ENCODE results near the gene CCDC106.

The CCDC106 gene

DNA sequence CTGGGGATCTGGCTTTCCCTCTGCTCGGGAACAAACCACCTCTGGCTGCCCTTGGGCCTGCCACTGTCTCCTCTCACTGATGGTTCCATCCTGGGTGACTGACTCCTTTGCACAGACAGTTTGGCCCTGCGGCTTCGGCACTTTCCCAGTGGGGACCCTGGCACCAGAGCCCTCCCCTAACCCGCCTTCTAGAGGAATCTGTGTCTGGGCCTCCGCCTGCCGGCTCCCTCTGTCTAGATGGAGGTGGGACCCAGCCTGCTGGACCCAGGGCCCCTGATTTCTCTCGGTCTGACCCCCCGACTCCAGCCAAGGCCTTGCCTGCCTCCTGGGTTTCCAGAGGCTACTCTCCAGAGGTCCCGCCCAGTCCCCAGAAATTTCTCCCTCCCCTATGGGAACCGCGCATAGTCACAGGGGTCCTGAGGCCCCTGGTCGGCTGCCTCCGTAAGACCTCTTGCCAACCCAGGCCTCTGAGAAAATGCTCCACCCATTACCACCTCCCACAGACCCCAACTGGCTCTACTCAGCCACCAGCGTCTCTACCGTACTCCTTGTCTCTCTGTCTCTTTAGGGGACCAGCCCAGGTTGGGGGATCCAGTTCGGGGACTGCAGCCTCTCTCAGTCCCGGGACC lies 2.7 kb downstream of the CCDC106 start:
- DNase-seq (ENCODE audit: low read depth in 2 of 2) = no peak

- DNase-seq (ENCODE audit: low read depth in 2 of 2) = no peak
These were observed 3.2 kb downstream of the CCDC106 start for GRCh38 chr19:55651236-55651635.

- DNase-seq (ENCODE audit: low read depth in 2 of 2) = no peak
These were observed 4.5 kb downstream of the CCDC106 start for GRCh38 chr19:55652311-55653128.

DNA sequence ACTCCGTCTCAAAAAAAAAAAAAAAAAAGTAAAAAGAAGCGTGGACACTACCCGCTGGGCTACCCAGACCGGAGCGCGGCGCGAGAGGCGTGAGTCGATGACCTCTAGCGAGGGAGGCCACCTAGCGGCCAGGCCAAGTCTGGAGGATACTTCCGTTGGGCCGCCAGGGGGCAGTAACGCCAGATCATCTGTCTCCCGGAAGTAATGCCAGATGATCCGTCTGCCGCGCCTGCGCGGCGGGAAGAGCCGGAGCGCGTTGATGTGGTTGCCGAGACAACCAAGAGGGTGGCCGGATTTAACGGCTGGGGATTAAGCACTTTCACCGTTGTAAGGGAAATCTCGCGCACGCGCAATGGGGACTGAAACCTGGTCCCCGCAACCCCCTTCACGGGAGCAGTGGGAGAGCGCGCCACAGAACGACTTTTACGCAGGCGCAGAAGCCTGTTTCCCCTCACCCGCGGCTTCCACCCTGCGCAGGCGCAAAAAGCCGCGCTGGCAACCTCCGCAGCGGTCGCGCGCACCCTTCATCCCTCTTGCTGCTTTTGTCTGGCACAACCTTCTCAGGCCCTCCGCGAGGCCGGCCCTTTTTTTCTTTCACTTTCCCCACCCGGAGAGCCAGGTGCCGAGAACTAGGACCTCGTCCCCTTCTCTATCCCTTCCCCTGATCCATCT lies 5.8 kb downstream of the CCDC106 start:
- peak; percentile 93 to 95 for DNase-seq (ENCODE audit: low read depth in 2 of 2)

DNA sequence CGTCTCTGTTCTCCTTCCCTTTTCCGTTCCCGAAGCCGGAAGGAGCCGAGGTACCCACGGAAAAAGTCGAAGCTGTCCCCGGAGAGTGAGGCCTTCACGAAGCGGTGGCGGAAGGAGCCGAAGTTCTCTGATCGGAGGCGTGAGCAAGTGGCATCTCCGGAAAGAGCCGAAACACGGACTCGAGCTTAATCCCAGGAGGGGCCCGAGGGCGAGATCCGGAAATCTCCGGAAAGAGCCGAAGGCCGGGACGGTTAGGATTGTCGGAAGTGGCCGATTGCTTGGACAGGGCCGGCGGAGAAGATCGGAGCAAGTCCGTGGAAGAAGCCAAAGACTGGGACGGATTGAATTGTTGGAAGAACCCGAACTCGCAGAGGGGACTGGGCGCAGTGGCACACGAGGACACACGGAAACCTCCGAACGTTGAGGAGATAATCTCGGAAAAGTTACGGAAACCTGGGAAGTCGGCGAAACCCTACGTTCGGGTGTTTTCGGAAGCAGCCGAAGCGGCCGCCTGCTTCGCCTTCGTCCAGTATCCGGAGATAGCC lies 6.4 kb downstream of the CCDC106 start:
- peak; percentile 92 to 98 for DNase-seq (ENCODE audit: low read depth in 2 of 2)

- DNase-seq (ENCODE audit: low read depth in 2 of 2) = peak; percentile 93
These were observed 7.0 kb downstream of the CCDC106 start, which contains the start of gene U2AF2 for GRCh38 chr19:55654868-55655647. Gene U2AF2, plus strand, starts transcription at chr19:55655035. Its CDS starts 70 bp downstream, at chr19:55655105.

- no peak for DNase-seq (ENCODE audit: low read depth in 2 of 2)
These were observed 7.6 kb downstream of the CCDC106 start for GRCh38 chr19:55655648-55656040.

- no peak for DNase-seq (ENCODE audit: low read depth in 2 of 2)
These were observed 8.5 kb downstream of the CCDC106 start for GRCh38 chr19:55656552-55656951.

- no peak for DNase-seq (ENCODE audit: low read depth in 2 of 2)
These were observed 9.2 kb downstream of the CCDC106 start for GRCh38 chr19:55656988-55657747.

GRCh38 chr19:55658846-55659459 lies 10.9 kb downstream of the CCDC106 start:
- no peak for DNase-seq (ENCODE audit: low read depth in 2 of 2)

- DNase-seq (ENCODE audit: low read depth in 2 of 2) = no peak
These were observed 11.8 kb downstream of the CCDC106 start for GRCh38 chr19:55659822-55660221.

DNA sequence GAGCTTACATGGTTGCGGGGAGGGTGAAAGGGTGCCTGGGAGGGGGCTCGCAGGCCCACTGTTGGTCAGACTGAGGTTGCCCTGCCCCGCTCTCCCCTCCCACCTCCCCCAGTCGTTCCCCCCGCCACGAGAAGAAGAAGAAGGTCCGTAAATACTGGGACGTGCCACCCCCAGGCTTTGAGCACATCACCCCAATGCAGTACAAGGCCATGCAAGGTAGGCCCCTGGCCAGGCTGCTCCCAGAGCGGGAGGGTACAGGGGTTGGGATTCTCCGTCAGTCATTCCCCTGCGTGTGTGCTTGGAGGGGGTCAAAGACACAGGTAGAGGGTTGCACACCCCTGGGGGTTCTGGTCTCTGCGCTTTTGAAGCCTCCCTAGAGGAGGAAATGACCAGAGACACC lies 12.4 kb downstream of the CCDC106 start:
- DNase-seq (ENCODE audit: low read depth in 2 of 2) = no peak

DNA sequence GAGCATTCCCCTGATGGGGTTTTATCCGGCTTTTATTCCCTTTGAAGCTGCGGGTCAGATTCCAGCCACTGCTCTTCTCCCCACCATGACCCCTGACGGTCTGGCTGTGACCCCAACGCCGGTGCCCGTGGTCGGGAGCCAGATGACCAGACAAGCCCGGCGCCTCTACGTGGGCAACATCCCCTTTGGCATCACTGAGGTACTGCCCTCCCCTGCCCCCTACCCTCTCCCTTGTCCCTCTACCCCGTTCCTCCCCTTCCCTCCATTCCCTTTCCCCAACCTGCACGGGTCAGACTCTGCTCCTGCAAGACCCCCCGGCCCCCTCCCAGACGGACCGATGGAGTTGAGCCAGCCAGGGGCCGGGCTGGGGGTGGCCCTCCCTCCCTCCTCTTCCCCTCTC lies 13.0 kb downstream of the CCDC106 start:
- no peak for DNase-seq (ENCODE audit: low read depth in 2 of 2)

- DNase-seq (ENCODE audit: low read depth in 2 of 2) = no peak
These were observed 13.8 kb downstream of the CCDC106 start for GRCh38 chr19:55661826-55662225.

DNA sequence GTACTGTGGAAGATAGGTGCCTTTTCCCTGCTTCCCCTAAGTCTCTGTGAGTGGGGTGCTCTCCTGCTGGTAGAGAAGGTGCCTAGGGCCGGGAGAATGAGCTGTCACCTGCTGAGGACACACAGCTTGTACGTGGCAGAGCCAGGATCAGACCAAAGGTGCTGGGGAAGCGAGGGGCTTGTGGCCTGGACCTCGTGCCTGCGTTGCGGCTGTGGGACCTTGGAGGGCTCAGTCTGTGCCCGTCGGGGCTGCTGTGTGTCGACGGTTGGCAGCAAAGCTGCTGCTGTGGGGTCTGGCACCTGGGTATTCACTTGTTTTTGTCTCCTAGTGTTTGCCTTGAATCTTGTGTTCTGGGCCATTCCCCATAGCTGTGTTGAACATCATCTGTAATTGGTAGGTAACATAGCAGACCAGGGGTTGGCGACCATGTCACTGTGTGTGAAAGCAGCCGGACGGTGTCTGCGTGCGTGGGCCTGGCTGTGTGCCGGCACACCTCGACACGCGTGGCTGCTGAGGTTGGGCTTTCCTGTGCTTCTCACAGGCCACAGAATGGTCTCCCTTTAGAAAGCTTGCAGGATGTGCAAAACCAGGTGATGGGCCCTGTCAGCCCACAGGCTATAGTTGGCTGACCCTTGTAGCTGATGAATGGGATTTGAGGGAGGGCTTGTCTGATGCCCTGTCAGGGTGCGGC lies 16.0 kb downstream of the CCDC106 start:
- no peak for DNase-seq (ENCODE audit: low read depth in 2 of 2)

DNA sequence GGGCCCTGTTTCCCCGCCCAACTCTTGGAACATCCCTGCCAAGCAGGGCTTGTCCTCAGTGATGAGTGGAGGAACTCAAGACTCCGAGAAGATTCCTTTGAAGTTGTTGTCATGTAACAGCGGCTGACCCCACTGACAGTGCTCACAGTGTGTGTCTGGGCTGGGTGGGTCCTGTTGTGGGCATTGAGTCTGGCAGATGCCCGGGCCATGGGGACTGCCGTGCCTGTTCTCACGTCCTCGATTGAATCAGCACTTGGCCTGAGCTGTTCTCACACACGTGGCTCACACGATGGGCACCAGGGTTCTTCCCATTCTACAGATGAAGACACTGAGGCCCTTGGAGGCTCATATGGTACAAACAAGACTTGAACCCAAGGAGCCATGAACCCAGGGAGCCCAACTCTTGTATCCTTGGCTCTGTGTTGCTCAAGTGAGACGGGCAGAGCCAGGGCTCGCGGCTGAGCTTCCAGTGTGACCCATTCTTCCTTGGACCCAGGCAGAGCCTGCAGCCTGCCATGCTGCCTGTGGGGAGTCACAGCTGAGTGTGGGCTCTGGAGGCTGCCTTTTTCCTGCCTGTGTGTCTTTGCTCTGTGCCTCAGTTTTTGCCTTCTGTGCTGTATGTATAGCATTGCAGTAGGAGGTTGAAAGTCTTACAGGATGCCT lies 18.5 kb downstream of the CCDC106 start:
- DNase-seq (ENCODE audit: low read depth in 2 of 2) = no peak

GRCh38 chr19:55667006-55667381 lies 19.0 kb downstream of the CCDC106 start:
- no peak for DNase-seq (ENCODE audit: low read depth in 2 of 2)

- no peak for DNase-seq (ENCODE audit: low read depth in 2 of 2)
These were observed 19.5 kb downstream of the CCDC106 start for GRCh38 chr19:55667511-55667910.

DNA sequence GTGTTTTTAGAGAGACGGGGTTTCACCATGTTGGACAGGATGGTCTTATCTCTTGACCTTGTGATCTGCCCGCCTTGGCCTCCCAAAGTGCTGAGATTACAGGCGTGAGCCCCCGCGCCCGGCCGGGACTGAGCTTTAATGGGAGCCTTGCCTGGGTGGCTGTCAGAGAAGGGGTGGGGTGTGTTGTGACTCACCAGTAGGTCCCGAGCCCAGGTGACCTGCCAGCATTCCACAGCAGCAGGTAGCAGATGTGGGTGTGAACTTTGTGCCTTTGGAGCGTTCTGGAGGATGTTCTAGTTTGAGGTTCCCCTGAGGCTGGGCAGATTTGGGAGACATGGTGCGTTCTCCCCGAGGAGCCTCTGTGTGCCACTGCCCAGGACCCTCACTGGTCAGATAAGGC lies 19.9 kb downstream of the CCDC106 start:
- DNase-seq (ENCODE audit: low read depth in 2 of 2) = no peak

Data from stimulated activated CD8-positive, alpha-beta memory T cell treated with anti-CD3 and anti-CD28 coated beads, Interleukin-2, amount 100 ng/mL, for 48 hours (primary cell).